NB4 (cell line): Measurements from ENCODE around the gene NLRP6.

Experiments used
- DNase-seq: peaks from one replicate; pipeline ENCODE4 v3.0.0; 2010; ENCODE audit warnings: low read depth
- H3K4me3 ChIP-seq: one replicate; pipeline ENCODE4 v1.5.1; 2011; ENCODE audit warnings: mild to moderate bottlenecking, low read depth, low read length, moderate library complexity
- CTCF ChIP-seq: IDR thresholded peaks from one replicate; pipeline ENCODE4 v1.5.1; 2012; ENCODE audit warnings: low read depth, low read length
- MYC ChIP-seq: IDR thresholded peaks from 2 replicates; pipeline ENCODE4 v1.6.1; 2011; ENCODE audit warnings: low read depth, low read length
- POLR2A ChIP-seq: IDR thresholded peaks from 2 replicates; pipeline ENCODE4 v1.6.1; 2011; ENCODE audit warnings: mild to moderate bottlenecking; ENCODE audit not compliant: insufficient read length; ENCODE audit errors: extremely low read depth
- TF ChIP-seq, protein P1 (sequence below): IDR thresholded peaks from 2 replicates; pipeline ENCODE4 v1.6.1; 2011; ENCODE audit warnings: low read depth, low read length

NLRP6 gene

GRCh38 chr11:249062-249461, 29.1 kb upstream of the NLRP6 start:
- no peak for DNase-seq
- TF ChIP-seq MYC (no peak), CTCF (no peak), POLR2A (no peak)
- TF ChIP-seq, protein P1, sequence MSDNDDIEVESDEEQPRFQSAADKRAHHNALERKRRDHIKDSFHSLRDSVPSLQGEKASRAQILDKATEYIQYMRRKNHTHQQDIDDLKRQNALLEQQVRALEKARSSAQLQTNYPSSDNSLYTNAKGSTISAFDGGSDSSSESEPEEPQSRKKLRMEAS: no peak
- no peak overlapping the region for H3K4me3 ChIP-seq

DNA sequence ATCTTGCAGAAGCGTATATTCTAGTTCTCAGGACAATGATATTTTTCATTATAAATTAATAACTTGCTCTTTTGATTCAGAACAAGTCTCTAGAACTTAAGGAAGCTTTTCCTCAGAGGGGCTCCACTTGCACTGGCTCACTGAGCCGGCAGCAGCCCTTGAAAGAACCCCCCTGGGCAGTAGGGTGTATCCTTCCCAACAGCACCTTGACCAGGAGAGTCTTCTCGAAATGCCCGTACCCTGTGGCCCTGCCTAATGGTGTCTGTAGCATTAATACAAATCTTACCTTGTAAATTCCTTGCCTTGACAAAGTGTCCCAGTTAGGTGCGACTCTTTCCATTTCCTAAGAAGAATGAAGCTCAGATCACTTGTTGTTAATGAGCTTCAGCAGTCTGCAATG, 27.9 kb upstream of the NLRP6 start:
- DNase-seq: no peak
- H3K4me3 ChIP-seq: no peak overlapping the region
- TF ChIP-seq CTCF (no peak), MYC (no peak), POLR2A (no peak)
- TF ChIP-seq, protein P1: no peak

DNA sequence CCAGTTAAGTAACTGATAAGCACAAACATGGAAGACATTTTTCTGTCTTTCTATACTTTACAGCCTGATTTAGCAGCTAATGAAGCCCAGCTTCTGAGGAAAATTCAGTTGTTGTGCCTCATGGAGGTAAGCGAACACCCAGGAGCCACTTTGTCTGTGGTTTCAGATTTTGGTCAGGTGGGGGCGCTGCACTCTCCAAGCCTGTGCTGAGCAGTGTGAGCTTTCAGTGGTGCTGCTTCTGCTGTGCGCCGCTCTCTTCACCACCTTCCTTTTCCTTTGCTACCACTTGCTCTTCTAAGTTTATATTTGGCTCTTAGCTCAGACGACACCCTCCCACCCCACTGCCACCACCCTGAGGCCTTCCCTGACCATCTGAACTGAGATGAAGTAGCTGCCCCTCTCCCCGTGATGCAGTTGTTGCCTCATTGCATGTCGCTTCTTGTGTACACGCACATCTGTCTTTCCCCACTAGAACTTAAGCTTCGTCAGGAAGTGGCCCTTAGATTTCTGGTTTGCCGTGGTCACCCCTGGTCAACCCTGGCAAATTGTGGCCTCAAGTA, 27.4 kb upstream of the NLRP6 start:
- DNase-seq: peak; percentile 72
- TF ChIP-seq MYC (peak; percentile 54; the same call in 1 of the 2 replicates), POLR2A (no peak), CTCF (peak; percentile 62)
- TF ChIP-seq, protein P1: peak; percentile 52
- H3K4me3 ChIP-seq: no peak overlapping the region

DNA sequence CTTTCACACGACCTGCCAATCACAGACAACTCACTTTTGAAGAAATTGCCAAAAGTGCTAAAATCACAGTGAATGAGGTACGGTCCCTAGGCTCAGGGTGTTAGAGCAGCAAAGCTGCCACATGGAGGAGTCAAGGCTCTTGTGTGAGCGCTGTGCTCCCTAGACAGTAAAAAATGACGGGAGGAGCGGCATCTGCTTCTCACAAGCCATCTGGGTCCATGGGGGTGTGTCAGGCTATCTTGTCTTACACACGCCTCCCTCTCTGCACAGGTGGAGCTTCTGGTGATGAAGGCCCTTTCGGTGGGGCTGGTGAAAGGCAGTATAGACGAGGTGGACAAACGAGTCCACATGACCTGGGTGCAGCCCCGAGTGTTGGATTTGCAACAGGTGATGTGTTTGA, 26.7 kb upstream of the NLRP6 start:
- TF ChIP-seq, protein P1: no peak
- TF ChIP-seq POLR2A (no peak), MYC (no peak), CTCF (no peak)
- no peak overlapping the region for H3K4me3 ChIP-seq
- peak; percentile 24 for DNase-seq

GRCh38 chr11:252666-253065, 25.5 kb upstream of the NLRP6 start:
- DNase-seq: no peak
- H3K4me3 ChIP-seq: no peak overlapping the region
- TF ChIP-seq, protein P1: no peak
- no peak for TF ChIP-seq MYC
- no peak for TF ChIP-seq POLR2A
- TF ChIP-seq CTCF: no peak
